Body of pancreas (tissue), 4 donors: ENCODE data around the gene GRIK2. TPM values are rescaled to one million over a fixed set of nuclear protein-coding genes. Genes with fewer than 3 reads are reported as not detected.

Source experiments
- ATAC-seq: fragments of 150-250 bp; one replicate; pipeline ENCODE4 v1.9.1; 2016
- DNase-seq, 4 donors: peaks; one replicate each; pipeline ENCODE4 v3.0.0-alpha.2; 2019
- H3K27ac ChIP-seq, 4 donors: fragments of 200-600 bp; sonication (generic); 1 replicate in 3 of 4; 2 replicates in 1 of 4; pipeline versions ENCODE4 v1.5.1 to v1.6.1; 2016 to 2019; ENCODE audit warnings: mild to moderate bottlenecking in 1 of 4, mixed read lengths in 1 of 4, moderate library complexity in 1 of 4
- H3K27me3 ChIP-seq, 2 donors: fragments of 200-600 bp; sonication (generic); one replicate each; pipeline ENCODE4 v1.6.0; 2016; ENCODE audit warnings: mild to moderate bottlenecking in 1 of 2
- H3K36me3 ChIP-seq, 2 donors: fragments of 200-600 bp; sonication (generic); replicated peaks in 1 of 2; 2 replicates each; pipeline ENCODE4 v1.5.1; 2016; ENCODE audit warnings: low read depth in 2 of 2; ENCODE audit not compliant: insufficient read depth in 1 of 2
- H3K4me1 ChIP-seq: fragments of 200-600 bp; sonication (generic); one replicate; pipeline ENCODE4 v1.6.0; 2016
- H3K4me3 ChIP-seq, 2 donors: fragments of 200-600 bp; sonication (generic); 1 replicate in 1 of 2; 2 replicates in 1 of 2; pipeline ENCODE4 v1.5.1; 2016 to 2019
- H3K9me3 ChIP-seq, 3 donors: fragments of 200-600 bp; sonication (generic); 1 replicate in 2 of 3; 2 replicates in 1 of 3; pipeline ENCODE4 v1.5.1; 2016
- CTCF ChIP-seq, 7 experiments: fragments of 450-650 bp in 4 of 7; fragments of 200-600 bp in 3 of 7; sonication (generic) in 3 of 7; IDR thresholded peaks; one replicate each; pipeline ENCODE4 v1.5.1; 2016 to 2019; ENCODE audit warnings: antibody characterized with exemption in 7 of 7
- POLR2A ChIP-seq, 3 donors: fragments of 450-650 bp; IDR thresholded peaks; one replicate each; pipeline ENCODE4 v1.6.1; 2016; ENCODE audit warnings: antibody characterized with exemption in 3 of 3, mild to moderate bottlenecking in 2 of 3
- WGBS, 2 donors: methylation state at CpG; one replicate each; pipeline ENCODE4 v1.1.5; 2017; 5-methylcytosine and 5-hydroxymethylcytosine counted together
- intact Hi-C: fragments of 100-400 bp; cut with DNase I; formaldehyde crosslinking; loops from one replicate; pipeline ENCODE4 v1.15.1; 2023
- total RNA-seq, 2 donors: library from RNA; depleted of rRNA; stranded (reverse); fragments of >200 nt; gene quantifications; one replicate each; pipeline ENCODE4 v1.1.0, GENCODE V29; 2016

The GRIK2 gene
- total RNA-seq, 2 donors from 2014 or later = 0.52 to 7.9 TPM

- DNase-seq = no peak
- no peak for TF ChIP-seq POLR2A (IDR thresholded peaks at IDR 0.05)
- TF ChIP-seq CTCF (IDR thresholded peaks at IDR 0.05) = no peak
- ATAC-seq = no peak
- WGBS, 2 donors = 57 to 68% methylated on average over 3 of the region's 3 CpGs
- intact Hi-C loops = no loop called here
- Histone ChIP-seq H3K36me3 (no peaks in the 10 kb centered on the region), H3K27me3 (no peaks in the 10 kb centered on the region), H3K9me3 (no peaks in the 10 kb centered on the region), H3K27ac (no peak overlapping the region), H3K4me3 (no peak overlapping the region), H3K4me1 (no peaks in the 10 kb centered on the region)
Measured at GRCh38 chr6:101527467-101527866, 134.0 kb downstream of the GRIK2 start.

GRCh38 chr6:101528801-101529200 is 135.3 kb downstream of the GRIK2 start:
- TF ChIP-seq CTCF (IDR thresholded peaks at IDR 0.05) = no peak
- TF ChIP-seq POLR2A (IDR thresholded peaks at IDR 0.05) = no peak

GRCh38 chr6:101531538-101531937 is 138.0 kb downstream of the GRIK2 start:
- WGBS, 2 donors = 46 to 49% methylated on average over 2 of the region's 2 CpGs
- Histone ChIP-seq H3K4me1 (no peaks in the 10 kb centered on the region), H3K27me3 (no peaks in the 10 kb centered on the region), H3K27ac (no peak overlapping the region), H3K36me3 (no peaks in the 10 kb centered on the region), H3K4me3 (no peak overlapping the region), H3K9me3 (no peaks in the 10 kb centered on the region)
- ATAC-seq (no peak), DNase-seq (no peak)
- no peak for TF ChIP-seq POLR2A (IDR thresholded peaks at IDR 0.05)
- no peak for TF ChIP-seq CTCF (IDR thresholded peaks at IDR 0.05)
- intact Hi-C loops = no loop called here

More at GRCh38 chr6:101528801-101529200, 135.3 kb downstream of the GRIK2 start:
- no peak overlapping the region for H3K4me3 ChIP-seq
- H3K4me1 ChIP-seq = no peaks in the 10 kb centered on the region
- no peak for DNase-seq
- no peaks in the 10 kb centered on the region for H3K9me3 ChIP-seq
- no peaks in the 10 kb centered on the region for H3K27me3 ChIP-seq
- ATAC-seq = no peak
- no peak overlapping the region for H3K27ac ChIP-seq
- intact Hi-C loops = no loop called here
- H3K36me3 ChIP-seq = no peaks in the 10 kb centered on the region

GRCh38 chr6:101534386-101534785 is 140.9 kb downstream of the GRIK2 start:
- H3K27ac ChIP-seq = no peak overlapping the region
- DNase-seq = no peak
- TF ChIP-seq CTCF (IDR thresholded peaks at IDR 0.05) (no peak), POLR2A (IDR thresholded peaks at IDR 0.05) (no peak)
- H3K4me3 ChIP-seq = no peak overlapping the region
- no peaks in the 10 kb centered on the region for H3K27me3 ChIP-seq
- H3K4me1 ChIP-seq = no peaks in the 10 kb centered on the region
- ATAC-seq = no peak
- no peaks in the 10 kb centered on the region for H3K36me3 ChIP-seq
- WGBS, 2 donors = 53 to 61% methylated on average over 2 of the region's 2 CpGs
- intact Hi-C loops = no loop called here
- no peaks in the 10 kb centered on the region for H3K9me3 ChIP-seq

GRCh38 chr6:101534821-101535220 is 141.3 kb downstream of the GRIK2 start:
- no peaks in the 10 kb centered on the region for H3K36me3 ChIP-seq
- H3K27ac ChIP-seq = no peak overlapping the region
- no peaks in the 10 kb centered on the region for H3K27me3 ChIP-seq
- ATAC-seq = no peak
- TF ChIP-seq CTCF (IDR thresholded peaks at IDR 0.05) (no peak), POLR2A (IDR thresholded peaks at IDR 0.05) (no peak)
- no peaks in the 10 kb centered on the region for H3K9me3 ChIP-seq
- 56 to 57% methylated on average over 3 of the region's 3 CpGs for WGBS, 2 donors
- DNase-seq = no peak
- intact Hi-C loops = no loop called here
- H3K4me1 ChIP-seq = no peaks in the 10 kb centered on the region
- no peak overlapping the region for H3K4me3 ChIP-seq
